Prostate gland (tissue), 2 donors: ENCODE data around the gene KRTAP2-4. TPM values are rescaled to one million over a fixed set of nuclear protein-coding genes. Genes with fewer than 3 reads are reported as not detected.
"Not testable (repeated sequence)": the region's sequence is repeated elsewhere in the genome, so short reads cannot be mapped to it uniquely, and the experiment has no call there.

Experiments used
- DNase-seq: peaks from one replicate; pipeline ENCODE4 v3.0.0-alpha.2; 2019; ENCODE audit warnings: low spot score
- H3K27ac ChIP-seq, 2 donors: fragments of 200-600 bp; sonication (generic); 2 replicates each; pipeline ENCODE4 v1.5.1; 2017 to 2019
- H3K27me3 ChIP-seq: fragments of 200-600 bp; sonication (generic); replicated peaks from 2 replicates; pipeline ENCODE4 v1.5.1; 2019; ENCODE audit not compliant: insufficient read depth
- H3K36me3 ChIP-seq, 2 donors: fragments of 200-600 bp; sonication (generic); 1 replicate in 1 of 2; 2 replicates in 1 of 2; pipeline versions ENCODE4 v1.5.1 to v1.8.1; 2017 to 2019
- H3K4me1 ChIP-seq: fragments of 200-600 bp; sonication (generic); replicated peaks from 2 replicates; pipeline ENCODE4 v1.5.1; 2019
- H3K4me3 ChIP-seq, 2 donors: fragments of 200-600 bp; sonication (generic); 2 replicates each; pipeline ENCODE4 v1.5.1; 2017 to 2019
- H3K9me3 ChIP-seq: fragments of 200-600 bp; sonication (generic); 2 replicates; pipeline ENCODE4 v1.5.1; 2017
- POLR2A ChIP-seq: fragments of 450-650 bp; IDR thresholded peaks from one replicate; pipeline ENCODE4 v1.6.1; 2016; ENCODE audit warnings: antibody characterized with exemption, mild to moderate bottlenecking
- POLR2AphosphoS5 ChIP-seq: sonication (generic); formaldehyde crosslinking; IDR thresholded peaks from one replicate; pipeline ENCODE4 v1.6.1; 2017; ENCODE audit warnings: antibody characterized with exemption
- WGBS: methylation state at CpG from one replicate; pipeline ENCODE4 v1.1.5; 2018; 5-methylcytosine and 5-hydroxymethylcytosine counted together
- intact Hi-C: fragments of 100-400 bp; cut with DNase I; formaldehyde crosslinking; loops from one replicate; pipeline ENCODE4 v1.14.2; 2022
- total RNA-seq, 2 donors: library from RNA; depleted of rRNA; stranded (reverse); fragments of >200 nt; gene quantifications; one replicate each; pipeline ENCODE4 v1.1.0, GENCODE V29; 2016
- TF ChIP-seq, protein P1 (sequence below), 4 experiments: fragments of 200-600 bp in 2 of 4; fragments of 450-650 bp in 2 of 4; sonication (generic) in 2 of 4; IDR thresholded peaks; 1 replicate in 3 of 4; 2 replicates in 1 of 4; pipeline ENCODE4 v1.5.1; 2016 to 2019; ENCODE audit warnings: antibody characterized with exemption in 4 of 4, mild to moderate bottlenecking in 2 of 4, moderate library complexity in 2 of 4

Gene KRTAP2-4
- total RNA-seq, 2 donors from 2014 or later, result not detected

- no peak overlapping the region for H3K27ac ChIP-seq
- H3K27me3 ChIP-seq, result no peaks in the 10 kb centered on the region
- no peak overlapping the region for H3K4me3 ChIP-seq
- 89% methylated on average over 2 of the region's 2 CpGs for WGBS
- no peaks in the 10 kb centered on the region for H3K36me3 ChIP-seq
- H3K4me1 ChIP-seq, result no peaks in the 10 kb centered on the region
- no peaks in the 10 kb centered on the region for H3K9me3 ChIP-seq
- TF ChIP-seq POLR2AphosphoS5, result no peak
- no peak for TF ChIP-seq POLR2A
- TF ChIP-seq, protein P1, sequence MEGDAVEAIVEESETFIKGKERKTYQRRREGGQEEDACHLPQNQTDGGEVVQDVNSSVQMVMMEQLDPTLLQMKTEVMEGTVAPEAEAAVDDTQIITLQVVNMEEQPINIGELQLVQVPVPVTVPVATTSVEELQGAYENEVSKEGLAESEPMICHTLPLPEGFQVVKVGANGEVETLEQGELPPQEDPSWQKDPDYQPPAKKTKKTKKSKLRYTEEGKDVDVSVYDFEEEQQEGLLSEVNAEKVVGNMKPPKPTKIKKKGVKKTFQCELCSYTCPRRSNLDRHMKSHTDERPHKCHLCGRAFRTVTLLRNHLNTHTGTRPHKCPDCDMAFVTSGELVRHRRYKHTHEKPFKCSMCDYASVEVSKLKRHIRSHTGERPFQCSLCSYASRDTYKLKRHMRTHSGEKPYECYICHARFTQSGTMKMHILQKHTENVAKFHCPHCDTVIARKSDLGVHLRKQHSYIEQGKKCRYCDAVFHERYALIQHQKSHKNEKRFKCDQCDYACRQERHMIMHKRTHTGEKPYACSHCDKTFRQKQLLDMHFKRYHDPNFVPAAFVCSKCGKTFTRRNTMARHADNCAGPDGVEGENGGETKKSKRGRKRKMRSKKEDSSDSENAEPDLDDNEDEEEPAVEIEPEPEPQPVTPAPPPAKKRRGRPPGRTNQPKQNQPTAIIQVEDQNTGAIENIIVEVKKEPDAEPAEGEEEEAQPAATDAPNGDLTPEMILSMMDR (IDR thresholded peaks at IDR 0.05), result no peak
- intact Hi-C loops, result no loop called here
- DNase-seq, result no peak
Measured at GRCh38 chr17:41037853-41038350, 27.8 kb downstream of the KRTAP2-4 start.

DNA sequence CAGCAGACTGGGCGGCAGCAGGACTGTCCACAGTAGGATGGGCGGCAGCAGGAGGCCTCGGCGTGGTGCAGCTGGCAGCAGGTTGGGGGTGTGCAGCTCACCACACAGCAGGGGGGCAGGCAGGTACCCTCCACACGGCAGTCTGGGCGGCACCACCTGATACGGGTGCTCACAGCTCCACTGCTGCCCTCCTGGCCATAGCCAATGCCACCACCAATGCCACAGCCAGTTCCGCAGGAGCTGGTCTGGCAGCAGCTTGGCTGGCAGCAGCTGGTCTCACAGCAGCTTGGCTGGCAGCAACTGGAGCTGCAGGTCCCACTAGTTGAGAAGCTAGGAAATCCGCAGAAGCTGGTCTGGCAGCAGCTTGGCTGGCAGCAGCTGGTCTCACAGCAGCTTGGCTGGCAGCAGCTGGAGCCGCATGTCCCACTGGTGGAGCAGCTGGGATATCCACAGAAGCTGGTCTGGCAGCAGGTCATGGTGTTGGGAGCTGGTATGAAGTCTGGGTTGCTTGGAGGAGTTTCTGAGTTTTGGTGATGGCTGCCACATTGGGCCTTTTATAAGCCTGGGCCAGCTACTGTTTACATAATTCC lies 31.2 kb downstream of the KRTAP2-4 start, which contains the start of gene KRTAP1-3:
Gene KRTAP1-3 (minus strand): TSS at position 529 of the 590 bp plus-strand sequence. CDS start 53 bp downstream, at position 476.
- 69% methylated on average over 10 of the region's 10 CpGs for WGBS
- H3K4me3 ChIP-seq, H3K27me3 ChIP-seq, H3K9me3 ChIP-seq, H3K36me3 ChIP-seq, intact Hi-C loops, H3K27ac ChIP-seq, H3K4me1 ChIP-seq, DNase-seq: not testable (repeated sequence)

GRCh38 chr17:41029633-41030245 lies 35.9 kb downstream of the KRTAP2-4 start, which contains the start of gene KRTAP1-4:
Gene KRTAP1-4 (minus strand): TSS chr17:41030195. CDS start chr17:41030078, 117 bp downstream.
- DNase-seq, result no peak
- Histone ChIP-seq H3K36me3 (no peaks in the 10 kb centered on the region), H3K4me3 (no peak within 1 kb of the TSS), H3K27ac (no peak within 1 kb of the TSS), H3K27me3 (no peaks in the 10 kb centered on the region), H3K9me3 (no peaks in the 10 kb centered on the region), H3K4me1 (no peaks in the 10 kb centered on the region)
- 83% methylated on average over 12 of the region's 12 CpGs for WGBS
- intact Hi-C loops, result no loop called here
- TF ChIP-seq POLR2AphosphoS5 (no peak), POLR2A (no peak)
- TF ChIP-seq, protein P1 (IDR thresholded peaks at IDR 0.05), result no peak

DNA sequence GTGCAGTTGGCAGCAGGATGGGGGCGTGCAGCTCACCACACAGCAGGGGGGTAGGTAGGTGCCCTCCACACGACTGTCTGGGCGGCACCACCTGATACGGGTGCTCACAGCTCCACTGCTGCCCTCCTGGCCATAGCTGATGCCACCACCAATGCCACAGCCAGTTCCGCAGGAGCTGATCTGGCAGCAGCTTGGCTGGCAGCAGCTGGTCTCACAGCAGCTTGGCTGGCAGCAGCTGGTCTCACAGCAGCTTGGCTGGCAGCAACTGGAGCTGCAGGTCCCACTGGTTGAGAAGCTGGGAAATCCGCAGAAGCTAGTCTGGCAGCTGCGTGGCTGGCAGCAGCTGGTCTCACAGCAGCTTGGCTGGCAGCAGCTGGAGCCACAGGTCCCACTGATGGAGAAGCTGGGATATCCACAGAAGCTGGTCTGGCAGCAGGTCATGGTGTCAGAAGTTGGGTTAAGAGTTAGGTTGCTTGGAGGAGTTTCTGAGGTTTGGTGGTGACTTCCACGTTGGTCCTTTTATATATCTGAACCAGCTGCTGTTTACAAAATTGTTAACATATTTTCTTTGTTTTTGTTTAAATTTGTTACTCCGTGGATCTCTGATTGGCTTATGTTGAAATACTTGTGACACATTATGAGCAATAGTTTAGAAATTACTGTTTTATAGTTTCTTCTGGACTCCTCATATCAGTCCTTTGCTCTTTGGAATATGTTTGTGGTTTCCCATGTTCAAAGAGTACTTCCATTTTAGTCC lies 38.8 kb downstream of the KRTAP2-4 start, which contains the start of gene KRTAP1-5:
Gene KRTAP1-5 (minus strand): TSS at position 494 of the 757 bp plus-strand sequence. CDS start 53 bp downstream, at position 441.
- 58% methylated on average over 9 of the region's 9 CpGs for WGBS
- intact Hi-C loops, result no loop called here
- DNase-seq, result no peak
- Histone ChIP-seq H3K9me3 (no peaks in the 10 kb centered on the region), H3K36me3 (no peaks in the 10 kb centered on the region), H3K27ac (no peak within 1 kb of the TSS), H3K4me1 (no peaks in the 10 kb centered on the region), H3K27me3 (no peaks in the 10 kb centered on the region), H3K4me3 (no peak within 1 kb of the TSS)
- TF ChIP-seq, protein P1 (IDR thresholded peaks at IDR 0.05), result no peak
- TF ChIP-seq POLR2A, result no peak
- TF ChIP-seq POLR2AphosphoS5, result no peak

- Histone ChIP-seq H3K36me3 (no peaks in the 10 kb centered on the region), H3K27ac (no peak overlapping the region), H3K27me3 (no peaks in the 10 kb centered on the region), H3K4me3 (no peak overlapping the region), H3K9me3 (no peaks in the 10 kb centered on the region), H3K4me1 (no peaks in the 10 kb centered on the region)
- no peak for TF ChIP-seq POLR2A
- no peak for TF ChIP-seq POLR2AphosphoS5
- TF ChIP-seq, protein P1 (IDR thresholded peaks at IDR 0.05), result no peak
- intact Hi-C loops, result no loop called here
- DNase-seq, result no peak
- 81% methylated on average over 3 of the region's 3 CpGs for WGBS
Measured at GRCh38 chr17:41024697-41025096, 41.0 kb downstream of the KRTAP2-4 start.
